ENCODE results near the gene TMEM92.
"Not testable (repeated sequence)": the region's sequence is repeated elsewhere in the genome, so short reads cannot be mapped to it uniquely, and the experiment has no call there.

The TMEM92 gene

DNA sequence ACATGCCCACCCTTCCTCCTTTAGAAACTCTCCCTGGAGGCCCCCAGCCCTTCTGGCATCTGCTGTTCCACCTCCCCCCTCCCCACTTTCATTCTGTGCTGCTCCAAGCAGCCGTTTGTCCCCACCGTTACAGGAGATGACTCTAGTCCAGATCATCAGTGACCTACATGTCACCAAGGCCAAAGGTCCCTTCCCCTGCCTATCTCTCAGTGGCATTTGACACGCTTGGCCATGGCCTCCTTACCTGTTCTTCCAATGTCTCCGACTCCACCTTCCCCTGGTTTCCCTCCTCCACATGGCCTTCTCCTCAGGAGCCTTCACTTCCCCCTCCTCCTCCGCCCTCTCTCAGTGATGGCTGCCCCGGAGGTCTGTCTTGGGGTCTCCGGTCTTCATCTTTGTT is 9.4 kb downstream of the TMEM92 start:
- no peaks in the 10 kb centered on the region for H3K9me3 ChIP-seq (ENCODE audit: severe bottlenecking)
- no peak for ATAC-seq (ENCODE audit: low read depth)
- no peak overlapping the region for H3K4me3 ChIP-seq (ENCODE audit: severe bottlenecking)
- peaks cover 8% of the 10 kb centered on the region; the same call in 1 of the 2 replicates for H3K36me3 ChIP-seq (ENCODE audit: low read depth)
- H3K27ac ChIP-seq (ENCODE audit: poor library complexity, severe bottlenecking): no peak overlapping the region
- H3K27me3 ChIP-seq (ENCODE audit: insufficient read depth, poor library complexity, severe bottlenecking): no peaks in the 10 kb centered on the region
- TF ChIP-seq, protein P1, sequence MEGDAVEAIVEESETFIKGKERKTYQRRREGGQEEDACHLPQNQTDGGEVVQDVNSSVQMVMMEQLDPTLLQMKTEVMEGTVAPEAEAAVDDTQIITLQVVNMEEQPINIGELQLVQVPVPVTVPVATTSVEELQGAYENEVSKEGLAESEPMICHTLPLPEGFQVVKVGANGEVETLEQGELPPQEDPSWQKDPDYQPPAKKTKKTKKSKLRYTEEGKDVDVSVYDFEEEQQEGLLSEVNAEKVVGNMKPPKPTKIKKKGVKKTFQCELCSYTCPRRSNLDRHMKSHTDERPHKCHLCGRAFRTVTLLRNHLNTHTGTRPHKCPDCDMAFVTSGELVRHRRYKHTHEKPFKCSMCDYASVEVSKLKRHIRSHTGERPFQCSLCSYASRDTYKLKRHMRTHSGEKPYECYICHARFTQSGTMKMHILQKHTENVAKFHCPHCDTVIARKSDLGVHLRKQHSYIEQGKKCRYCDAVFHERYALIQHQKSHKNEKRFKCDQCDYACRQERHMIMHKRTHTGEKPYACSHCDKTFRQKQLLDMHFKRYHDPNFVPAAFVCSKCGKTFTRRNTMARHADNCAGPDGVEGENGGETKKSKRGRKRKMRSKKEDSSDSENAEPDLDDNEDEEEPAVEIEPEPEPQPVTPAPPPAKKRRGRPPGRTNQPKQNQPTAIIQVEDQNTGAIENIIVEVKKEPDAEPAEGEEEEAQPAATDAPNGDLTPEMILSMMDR (IDR thresholded peaks at IDR 0.05; ENCODE audit: poor library complexity, severe bottlenecking): no peak
- no peak for DNase-seq (ENCODE audit: low spot score)
- H3K4me1 ChIP-seq (ENCODE audit: insufficient read depth, poor library complexity, severe bottlenecking): peaks cover 19% of the 10 kb centered on the region

DNA sequence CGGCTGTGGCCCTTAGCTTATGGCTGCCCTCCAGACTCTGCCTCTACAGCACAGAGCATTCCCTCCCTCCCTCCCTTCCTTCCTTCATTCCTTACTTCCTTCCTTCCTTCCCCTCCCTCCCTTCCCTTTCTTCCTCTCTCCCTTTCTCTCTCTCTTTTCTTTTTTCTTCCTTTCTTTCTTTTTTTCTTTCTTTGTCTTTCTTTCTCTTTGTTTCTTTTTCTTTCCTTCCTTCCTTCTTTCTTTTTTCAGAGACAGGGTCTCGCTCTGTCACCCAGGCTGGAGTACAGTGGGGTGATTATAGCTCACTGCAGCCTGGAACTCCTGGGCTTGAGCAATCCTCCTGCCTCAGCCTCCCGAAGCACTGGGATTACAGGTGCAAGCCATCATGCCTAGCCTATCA is 11.7 kb downstream of the TMEM92 start:
- ATAC-seq (ENCODE audit: low read depth): no peak
- H3K27me3 ChIP-seq (ENCODE audit: insufficient read depth, poor library complexity, severe bottlenecking): no peaks in the 10 kb centered on the region
- 0 out of 2 replicates have a peak, but pooled peaks cover 4% of the 10 kb centered on the region for H3K36me3 ChIP-seq (ENCODE audit: low read depth)
- no peak overlapping the region for H3K4me3 ChIP-seq (ENCODE audit: severe bottlenecking)
- H3K4me1 ChIP-seq (ENCODE audit: insufficient read depth, poor library complexity, severe bottlenecking): peaks cover 27% of the 10 kb centered on the region
- TF ChIP-seq, protein P1 (IDR thresholded peaks at IDR 0.05; ENCODE audit: poor library complexity, severe bottlenecking): no peak
- no peak for DNase-seq (ENCODE audit: low spot score)
- no peaks in the 10 kb centered on the region for H3K9me3 ChIP-seq (ENCODE audit: severe bottlenecking)
- no peak overlapping the region for H3K27ac ChIP-seq (ENCODE audit: poor library complexity, severe bottlenecking)

DNA sequence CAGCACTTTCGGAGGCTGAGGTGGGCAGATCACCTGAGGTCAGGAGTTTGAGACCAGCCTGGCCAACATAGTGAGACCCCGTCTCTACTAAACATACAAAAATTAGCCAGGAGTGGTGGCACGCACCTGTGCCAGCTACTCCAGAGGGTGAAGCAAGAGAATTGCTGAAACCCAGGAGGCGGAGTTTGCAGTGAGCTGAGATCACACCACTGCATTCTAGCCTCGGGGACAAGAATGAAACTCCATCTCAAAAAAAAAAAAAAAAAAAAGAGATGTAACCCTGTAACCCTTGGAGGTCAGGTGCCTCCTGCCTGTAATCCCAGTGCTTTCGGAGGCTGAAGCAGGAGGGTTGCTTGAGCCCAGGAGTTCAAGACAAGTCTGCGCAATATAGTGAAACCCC is 13.0 kb downstream of the TMEM92 start:
- not testable (repeated sequence) for DNase-seq (ENCODE audit: low spot score); H3K36me3 ChIP-seq (ENCODE audit: low read depth); ATAC-seq (ENCODE audit: low read depth); H3K27me3 ChIP-seq (ENCODE audit: insufficient read depth, poor library complexity, severe bottlenecking); H3K9me3 ChIP-seq (ENCODE audit: severe bottlenecking); H3K4me3 ChIP-seq (ENCODE audit: severe bottlenecking); H3K27ac ChIP-seq (ENCODE audit: poor library complexity, severe bottlenecking)
- peaks cover 28% of the 10 kb centered on the region for H3K4me1 ChIP-seq (ENCODE audit: insufficient read depth, poor library complexity, severe bottlenecking)

DNA sequence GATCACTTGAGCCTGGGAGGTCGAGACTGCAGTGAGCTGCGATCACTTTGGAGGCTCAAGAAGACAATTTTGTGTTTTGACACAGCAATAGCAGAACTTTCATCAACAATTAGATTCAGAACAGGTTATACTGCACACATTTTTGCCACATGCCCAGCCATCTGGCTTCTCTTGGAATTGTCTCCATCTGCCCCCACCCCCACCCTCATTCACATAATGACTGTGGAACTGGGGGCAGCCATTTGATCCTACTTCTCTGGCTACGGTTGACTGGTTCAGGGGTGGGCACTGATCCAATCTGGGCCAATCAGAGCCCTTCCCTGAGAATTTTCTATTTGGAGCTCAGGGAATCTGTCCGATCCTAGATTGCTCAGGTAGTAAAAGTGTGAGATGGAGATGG is 14.0 kb downstream of the TMEM92 start:
- no peaks in the 10 kb centered on the region for H3K36me3 ChIP-seq (ENCODE audit: low read depth)
- DNase-seq (ENCODE audit: low spot score): no peak
- H3K4me3 ChIP-seq (ENCODE audit: severe bottlenecking): no peak overlapping the region
- ATAC-seq (ENCODE audit: low read depth): no peak
- TF ChIP-seq, protein P1 (IDR thresholded peaks at IDR 0.05; ENCODE audit: poor library complexity, severe bottlenecking): no peak
- no peak overlapping the region for H3K27ac ChIP-seq (ENCODE audit: poor library complexity, severe bottlenecking)
- H3K9me3 ChIP-seq (ENCODE audit: severe bottlenecking): no peaks in the 10 kb centered on the region
- no peaks in the 10 kb centered on the region for H3K27me3 ChIP-seq (ENCODE audit: insufficient read depth, poor library complexity, severe bottlenecking)
- H3K4me1 ChIP-seq (ENCODE audit: insufficient read depth, poor library complexity, severe bottlenecking): peaks cover 28% of the 10 kb centered on the region

DNA sequence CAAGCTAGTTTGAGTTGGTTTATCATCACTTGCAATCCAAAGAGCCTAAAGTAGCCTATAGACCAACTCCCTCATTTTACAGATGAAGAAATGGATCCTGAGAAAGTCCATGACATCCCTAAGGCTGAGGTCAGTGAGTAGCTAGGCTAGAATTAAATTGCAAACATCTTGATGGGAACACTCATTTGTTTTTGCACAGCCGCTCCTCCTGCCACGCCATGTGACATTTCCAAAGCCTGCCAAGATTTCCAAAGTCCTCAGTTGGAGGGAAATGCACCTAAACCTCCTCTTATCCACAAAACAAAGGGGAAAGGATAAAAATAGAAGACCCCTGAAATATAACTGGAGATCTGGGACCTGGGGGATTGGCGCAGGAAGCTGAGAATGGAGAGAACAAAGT is 15.0 kb downstream of the TMEM92 start:
- Histone ChIP-seq H3K4me1 (ENCODE audit: insufficient read depth, poor library complexity, severe bottlenecking) (peaks cover 28% of the 10 kb centered on the region), H3K27ac (ENCODE audit: poor library complexity, severe bottlenecking) (peak overlapping the region; percentile 83), H3K27me3 (ENCODE audit: insufficient read depth, poor library complexity, severe bottlenecking) (no peaks in the 10 kb centered on the region), H3K9me3 (ENCODE audit: severe bottlenecking) (no peaks in the 10 kb centered on the region), H3K4me3 (ENCODE audit: severe bottlenecking) (no peak overlapping the region), H3K36me3 (ENCODE audit: low read depth) (no peaks in the 10 kb centered on the region)
- TF ChIP-seq, protein P1 (IDR thresholded peaks at IDR 0.05; ENCODE audit: poor library complexity, severe bottlenecking): no peak
- ATAC-seq (ENCODE audit: low read depth): no peak
- no peak for DNase-seq (ENCODE audit: low spot score)

Data from RWPE2 (cell line).